Prostate gland (tissue), 2 donors: ENCODE results near the gene DPYD.

Experiments
- POLR2A ChIP-seq: fragments of 450-650 bp; IDR thresholded peaks from one replicate; pipeline ENCODE4 v1.6.1; 2016; ENCODE audit warnings: antibody characterized with exemption, mild to moderate bottlenecking
- POLR2AphosphoS5 ChIP-seq: sonication (generic); formaldehyde crosslinking; IDR thresholded peaks from one replicate; pipeline ENCODE4 v1.6.1; 2017; ENCODE audit warnings: antibody characterized with exemption
- TF ChIP-seq, protein P1 (sequence below), 4 experiments: fragments of 200-600 bp in 2 of 4; fragments of 450-650 bp in 2 of 4; sonication (generic) in 2 of 4; IDR thresholded peaks; 1 replicate in 3 of 4; 2 replicates in 1 of 4; pipeline ENCODE4 v1.5.1; 2016 to 2019; ENCODE audit warnings: antibody characterized with exemption in 4 of 4, mild to moderate bottlenecking in 2 of 4, moderate library complexity in 2 of 4

GRCh38 chr1:97108179-97108578, 812.7 kb downstream of the DPYD start:
- TF ChIP-seq, protein P1, sequence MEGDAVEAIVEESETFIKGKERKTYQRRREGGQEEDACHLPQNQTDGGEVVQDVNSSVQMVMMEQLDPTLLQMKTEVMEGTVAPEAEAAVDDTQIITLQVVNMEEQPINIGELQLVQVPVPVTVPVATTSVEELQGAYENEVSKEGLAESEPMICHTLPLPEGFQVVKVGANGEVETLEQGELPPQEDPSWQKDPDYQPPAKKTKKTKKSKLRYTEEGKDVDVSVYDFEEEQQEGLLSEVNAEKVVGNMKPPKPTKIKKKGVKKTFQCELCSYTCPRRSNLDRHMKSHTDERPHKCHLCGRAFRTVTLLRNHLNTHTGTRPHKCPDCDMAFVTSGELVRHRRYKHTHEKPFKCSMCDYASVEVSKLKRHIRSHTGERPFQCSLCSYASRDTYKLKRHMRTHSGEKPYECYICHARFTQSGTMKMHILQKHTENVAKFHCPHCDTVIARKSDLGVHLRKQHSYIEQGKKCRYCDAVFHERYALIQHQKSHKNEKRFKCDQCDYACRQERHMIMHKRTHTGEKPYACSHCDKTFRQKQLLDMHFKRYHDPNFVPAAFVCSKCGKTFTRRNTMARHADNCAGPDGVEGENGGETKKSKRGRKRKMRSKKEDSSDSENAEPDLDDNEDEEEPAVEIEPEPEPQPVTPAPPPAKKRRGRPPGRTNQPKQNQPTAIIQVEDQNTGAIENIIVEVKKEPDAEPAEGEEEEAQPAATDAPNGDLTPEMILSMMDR (IDR thresholded peaks at IDR 0.05) = no peak
- TF ChIP-seq POLR2AphosphoS5 = no peak
- TF ChIP-seq POLR2A = no peak
